ENCODE measurements around the gene KANSL1L.

DNA sequence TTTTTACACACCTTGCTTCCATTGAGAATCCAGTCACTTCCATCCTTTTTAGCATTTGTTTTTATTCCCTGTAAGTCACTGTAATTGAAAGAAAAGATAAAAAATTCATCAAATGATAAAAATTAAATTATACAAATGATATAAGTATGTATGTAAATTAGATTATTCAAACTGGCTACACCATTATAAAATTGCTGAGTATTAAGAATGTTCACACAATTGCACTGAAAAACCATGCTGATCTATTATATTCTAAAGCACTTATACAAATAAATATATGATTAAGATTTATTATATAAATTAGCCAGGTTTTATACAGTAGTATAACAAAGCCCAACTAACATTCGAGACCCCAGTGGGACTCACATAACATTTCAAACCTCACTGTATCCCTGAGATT lies 39.0 kb upstream of the KANSL1L start:
- TF ChIP-seq, protein P1, sequence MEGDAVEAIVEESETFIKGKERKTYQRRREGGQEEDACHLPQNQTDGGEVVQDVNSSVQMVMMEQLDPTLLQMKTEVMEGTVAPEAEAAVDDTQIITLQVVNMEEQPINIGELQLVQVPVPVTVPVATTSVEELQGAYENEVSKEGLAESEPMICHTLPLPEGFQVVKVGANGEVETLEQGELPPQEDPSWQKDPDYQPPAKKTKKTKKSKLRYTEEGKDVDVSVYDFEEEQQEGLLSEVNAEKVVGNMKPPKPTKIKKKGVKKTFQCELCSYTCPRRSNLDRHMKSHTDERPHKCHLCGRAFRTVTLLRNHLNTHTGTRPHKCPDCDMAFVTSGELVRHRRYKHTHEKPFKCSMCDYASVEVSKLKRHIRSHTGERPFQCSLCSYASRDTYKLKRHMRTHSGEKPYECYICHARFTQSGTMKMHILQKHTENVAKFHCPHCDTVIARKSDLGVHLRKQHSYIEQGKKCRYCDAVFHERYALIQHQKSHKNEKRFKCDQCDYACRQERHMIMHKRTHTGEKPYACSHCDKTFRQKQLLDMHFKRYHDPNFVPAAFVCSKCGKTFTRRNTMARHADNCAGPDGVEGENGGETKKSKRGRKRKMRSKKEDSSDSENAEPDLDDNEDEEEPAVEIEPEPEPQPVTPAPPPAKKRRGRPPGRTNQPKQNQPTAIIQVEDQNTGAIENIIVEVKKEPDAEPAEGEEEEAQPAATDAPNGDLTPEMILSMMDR (IDR thresholded peaks at IDR 0.05 in 2 of 3, conservative IDR thresholded peaks at IDR 0.05 in 1 of 3; ENCODE audit: control insufficient read depth in 2 of 3, extremely low read depth in 1 of 3, insufficient read depth in 1 of 3, low read depth in 3 of 3, low read length in 3 of 3), result no peak
- TF ChIP-seq, protein P2, sequence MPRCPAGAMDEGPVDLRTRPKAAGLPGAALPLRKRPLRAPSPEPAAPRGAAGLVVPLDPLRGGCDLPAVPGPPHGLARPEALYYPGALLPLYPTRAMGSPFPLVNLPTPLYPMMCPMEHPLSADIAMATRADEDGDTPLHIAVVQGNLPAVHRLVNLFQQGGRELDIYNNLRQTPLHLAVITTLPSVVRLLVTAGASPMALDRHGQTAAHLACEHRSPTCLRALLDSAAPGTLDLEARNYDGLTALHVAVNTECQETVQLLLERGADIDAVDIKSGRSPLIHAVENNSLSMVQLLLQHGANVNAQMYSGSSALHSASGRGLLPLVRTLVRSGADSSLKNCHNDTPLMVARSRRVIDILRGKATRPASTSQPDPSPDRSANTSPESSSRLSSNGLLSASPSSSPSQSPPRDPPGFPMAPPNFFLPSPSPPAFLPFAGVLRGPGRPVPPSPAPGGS (IDR thresholded peaks at IDR 0.05; ENCODE audit: borderline replicate concordance, insufficient read depth, low read depth, low read length, poor library complexity, severe bottlenecking), result no peak
- TF ChIP-seq ASH2L (IDR thresholded peaks at IDR 0.05; ENCODE audit: borderline replicate concordance, low read depth), result no peak
